GM19397 (cell line): Measurements from ENCODE around the gene FRMD5.

Experiments used
- ATAC-seq: cut with Tn5 transposase; IDR thresholded peaks from one replicate; pipeline ENCODE4 v1.9.1; 2021; ENCODE audit warnings: mild to moderate bottlenecking, moderate library complexity; ENCODE audit not compliant: unreplicated experiment

FRMD5 gene

DNA sequence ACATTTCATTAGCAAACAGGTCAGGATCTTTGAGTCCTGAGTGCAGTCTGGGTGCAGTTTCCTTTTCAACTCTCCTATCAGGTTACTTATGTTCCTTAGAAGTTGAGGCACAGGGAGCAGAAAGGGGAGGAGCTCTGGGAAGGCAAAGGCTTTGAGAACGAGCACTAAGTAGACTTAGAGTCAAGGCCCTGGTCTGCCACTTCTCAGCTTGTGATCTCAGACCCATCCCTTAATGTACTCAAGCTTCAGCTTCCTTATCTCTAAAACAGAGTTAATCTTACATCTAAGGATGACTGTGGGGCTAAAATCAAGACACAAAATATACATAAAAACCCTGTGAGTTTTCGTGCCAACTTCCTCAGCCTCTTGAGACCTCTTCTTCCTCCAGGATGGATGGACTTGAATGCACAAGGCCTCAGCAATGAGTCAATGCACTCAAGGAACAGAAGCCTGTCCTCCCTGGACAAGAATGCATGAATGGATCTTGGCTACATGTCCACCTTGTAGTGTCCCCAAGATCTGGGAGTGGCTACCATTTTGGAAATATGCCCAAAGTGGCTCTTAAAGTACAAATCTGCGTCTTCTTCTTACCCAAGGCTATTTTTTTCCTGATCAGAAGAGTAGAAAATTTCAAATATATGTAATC is 263.2 kb downstream of the FRMD5 start:
- ATAC-seq = no peak

DNA sequence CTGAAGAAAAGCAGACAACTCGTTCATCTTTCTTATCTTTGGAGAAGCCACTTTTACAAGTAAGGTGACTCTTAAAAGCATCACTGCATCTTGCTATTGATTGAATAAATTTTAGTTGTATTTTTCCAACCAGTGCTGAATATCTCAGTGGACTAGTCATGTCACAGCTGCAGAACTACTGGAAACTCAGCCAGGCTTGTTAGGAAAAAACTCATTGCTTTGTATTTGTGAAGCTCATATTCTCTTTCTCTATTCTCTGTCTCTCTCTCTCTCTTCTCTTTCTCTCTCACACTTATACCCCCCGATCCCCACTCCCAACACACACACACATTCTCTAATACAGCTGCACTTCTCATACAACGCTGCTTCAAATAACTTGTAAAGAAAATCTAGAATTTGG is 264.0 kb downstream of the FRMD5 start:
- ATAC-seq = no peak

DNA sequence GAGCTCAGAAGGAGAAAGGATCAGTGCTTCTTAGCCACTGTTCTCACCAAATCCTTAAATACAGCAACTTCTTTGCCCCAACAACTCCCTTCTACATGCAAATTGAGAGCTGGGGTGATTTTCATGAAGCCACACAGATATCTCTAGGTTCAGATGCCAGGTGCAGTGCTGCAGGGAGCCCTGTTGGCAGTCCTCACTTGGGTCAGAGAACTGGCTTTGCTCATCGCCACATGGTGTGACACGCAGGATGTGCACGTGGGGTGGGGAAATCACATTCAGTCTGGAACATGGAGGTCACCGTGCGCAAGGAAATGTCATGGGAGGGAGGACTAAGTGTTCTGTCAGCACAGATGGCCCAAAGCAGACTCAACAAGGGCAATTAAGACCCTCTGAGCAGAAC is 264.5 kb downstream of the FRMD5 start:
- ATAC-seq = no peak

DNA sequence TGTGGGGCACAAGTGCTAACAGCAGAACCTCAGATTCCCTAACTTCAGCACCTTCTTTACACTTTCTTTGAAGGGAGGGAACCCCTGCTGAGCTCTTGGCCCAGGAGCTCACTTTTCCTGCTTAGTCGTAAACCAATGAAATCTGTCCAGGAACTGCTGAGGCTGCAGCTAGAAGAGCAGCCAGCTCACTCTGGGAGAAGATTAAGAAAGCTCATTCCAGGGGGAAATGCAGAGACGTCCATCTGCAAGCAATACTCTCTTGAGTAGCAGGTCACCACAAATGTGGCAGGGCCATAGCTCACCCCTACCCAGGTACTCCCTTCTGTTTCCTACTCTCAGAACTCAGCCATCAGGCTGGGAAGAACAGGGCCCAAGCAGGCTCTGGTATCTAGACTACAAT is 265.0 kb downstream of the FRMD5 start:
- ATAC-seq = no peak

DNA sequence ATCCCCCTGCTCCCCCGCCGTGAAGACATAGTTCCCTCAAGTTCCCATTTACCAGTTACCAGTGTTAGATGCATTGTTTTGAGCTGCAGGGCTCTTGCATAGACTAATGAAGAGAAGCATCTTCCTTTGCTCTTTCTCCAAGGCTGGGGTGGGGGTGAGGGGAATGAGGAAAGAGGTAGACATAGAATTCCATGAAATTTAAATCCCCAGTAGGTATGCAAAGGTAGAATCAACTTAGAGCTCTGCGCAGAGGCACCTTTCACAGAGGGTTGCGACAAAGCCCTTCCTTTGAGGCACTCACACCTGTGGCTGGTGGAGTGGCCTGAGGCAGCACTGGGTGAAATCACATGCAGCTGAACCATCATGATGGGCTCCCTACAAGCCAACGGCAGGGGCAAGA is 266.9 kb downstream of the FRMD5 start:
- no peak for ATAC-seq

DNA sequence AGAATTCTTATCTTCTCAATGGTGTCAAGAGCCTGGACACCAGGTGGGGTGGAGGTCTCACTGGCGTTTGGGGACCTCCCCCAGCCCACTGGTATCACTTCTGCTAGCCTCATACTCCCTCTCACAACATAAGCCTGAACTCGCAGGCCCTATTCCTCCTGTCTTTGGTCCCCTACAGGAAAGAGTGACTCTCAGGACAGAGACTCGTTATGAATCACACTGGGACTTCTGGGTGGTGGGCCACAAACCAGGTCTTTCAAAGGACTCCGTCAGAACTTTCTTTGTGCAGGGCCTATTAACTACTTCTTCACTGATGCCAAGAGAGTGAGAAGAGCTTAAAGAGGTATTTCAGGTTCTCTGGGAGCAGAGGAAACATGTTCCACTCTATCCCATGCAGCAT is 267.9 kb downstream of the FRMD5 start:
- ATAC-seq = no peak

DNA sequence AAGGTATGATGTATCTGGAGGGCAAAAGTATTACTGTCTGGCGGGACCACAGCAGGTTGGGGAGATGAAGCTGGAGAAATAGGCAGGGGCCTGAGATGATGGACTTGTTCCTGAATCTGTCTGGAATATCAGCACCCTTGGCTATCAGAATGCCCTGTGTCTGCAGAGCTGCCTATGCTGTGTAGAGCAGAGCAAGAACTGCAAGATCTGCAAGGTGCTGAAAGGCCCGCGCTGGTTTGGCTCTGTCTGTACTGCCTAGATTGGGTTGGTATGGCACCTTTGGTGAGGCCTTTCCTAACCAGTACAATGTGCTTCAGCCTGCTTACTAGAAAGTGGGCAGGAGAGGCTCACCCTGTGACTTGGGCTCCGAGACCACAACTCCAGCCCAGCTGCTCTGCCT is 271.5 kb downstream of the FRMD5 start:
- ATAC-seq = no peak

DNA sequence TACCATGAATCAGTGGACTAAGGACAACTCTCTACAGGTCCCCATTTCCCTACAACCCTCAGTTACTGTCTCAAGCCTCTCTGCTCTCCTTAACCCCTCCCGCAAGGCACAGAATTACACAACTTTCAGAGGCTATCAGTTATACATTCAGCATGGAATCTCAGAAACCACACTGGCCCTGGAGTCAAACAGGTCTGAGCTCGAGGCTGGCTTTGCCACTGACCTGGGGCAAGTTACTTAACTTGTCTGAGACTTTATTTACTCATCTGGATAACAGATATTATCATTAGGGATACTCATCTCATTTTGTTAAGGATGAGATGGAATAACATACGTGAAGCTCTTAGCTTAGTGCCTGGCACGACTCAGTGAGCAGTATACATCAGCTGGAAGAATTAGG is 273.1 kb downstream of the FRMD5 start:
- ATAC-seq = no peak

DNA sequence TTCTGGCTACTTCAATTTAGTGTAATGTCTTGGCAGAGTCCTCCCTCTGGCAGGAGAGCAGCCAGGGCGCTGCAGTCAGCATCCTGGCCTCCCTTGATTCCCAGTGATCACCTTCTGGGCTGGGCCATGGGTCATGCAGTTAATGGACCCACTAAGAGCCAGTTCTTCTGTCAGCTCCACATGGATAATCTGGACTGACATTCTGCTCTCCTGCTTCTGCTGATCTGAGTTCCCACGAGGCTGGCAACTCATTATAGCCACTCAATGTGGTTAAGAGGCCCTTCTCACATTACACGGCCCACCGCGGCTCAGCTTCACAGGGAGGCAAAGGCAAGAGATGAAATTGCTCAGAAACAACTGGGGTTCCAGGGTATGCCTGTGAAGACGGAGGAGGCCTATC is 274.3 kb downstream of the FRMD5 start:
- ATAC-seq = no peak

DNA sequence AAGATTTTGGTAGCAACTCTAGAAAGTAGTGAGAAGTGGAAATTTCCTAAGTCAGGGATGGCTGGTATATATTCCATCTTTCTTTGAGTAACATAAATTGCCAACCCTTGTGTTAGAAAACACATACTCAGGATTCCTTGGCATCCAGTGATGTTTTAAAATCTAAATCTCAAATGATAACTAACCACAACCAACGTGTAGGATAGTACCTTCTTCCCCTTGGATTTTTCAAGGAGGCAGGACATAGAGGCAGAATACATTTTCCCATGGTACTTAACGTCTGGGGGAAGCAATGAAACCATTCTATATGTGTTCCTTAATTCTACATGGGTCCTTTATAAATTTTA is 274.8 kb downstream of the FRMD5 start:
- ATAC-seq = no peak

DNA sequence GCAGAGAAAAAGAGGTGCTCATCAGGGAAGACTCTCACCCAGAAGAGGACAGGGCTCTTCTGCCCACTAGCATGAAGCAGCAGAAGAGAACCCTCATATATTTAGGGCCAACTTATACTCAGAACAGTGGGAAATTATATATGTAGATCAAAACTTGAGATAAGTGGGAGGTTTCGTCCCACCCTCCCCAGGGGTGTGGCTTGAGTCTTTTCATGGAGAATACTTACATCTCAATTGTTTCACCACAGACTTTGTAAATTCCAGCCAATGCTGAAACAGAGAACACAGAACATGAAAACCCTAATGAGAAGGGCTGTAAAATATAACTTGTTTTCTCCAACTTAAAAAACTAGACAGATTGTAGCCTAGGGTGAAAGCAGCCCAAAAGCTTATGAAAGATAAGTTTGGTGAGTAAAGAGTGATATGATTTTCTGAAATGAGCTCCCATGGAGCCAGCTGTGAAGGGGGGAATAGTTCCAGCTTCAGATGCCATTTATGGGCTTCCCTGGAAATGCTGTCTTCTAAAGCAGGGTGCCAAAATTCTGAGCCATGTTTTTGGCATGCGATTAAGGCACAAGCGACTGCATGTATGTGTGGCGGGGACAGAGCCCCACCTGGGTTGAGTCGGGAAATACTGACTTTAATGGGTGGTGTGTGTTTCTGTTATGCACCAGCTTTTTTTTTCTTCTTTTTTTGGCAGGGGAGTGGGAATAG is 275.4 kb downstream of the FRMD5 start:
- no peak for ATAC-seq

DNA sequence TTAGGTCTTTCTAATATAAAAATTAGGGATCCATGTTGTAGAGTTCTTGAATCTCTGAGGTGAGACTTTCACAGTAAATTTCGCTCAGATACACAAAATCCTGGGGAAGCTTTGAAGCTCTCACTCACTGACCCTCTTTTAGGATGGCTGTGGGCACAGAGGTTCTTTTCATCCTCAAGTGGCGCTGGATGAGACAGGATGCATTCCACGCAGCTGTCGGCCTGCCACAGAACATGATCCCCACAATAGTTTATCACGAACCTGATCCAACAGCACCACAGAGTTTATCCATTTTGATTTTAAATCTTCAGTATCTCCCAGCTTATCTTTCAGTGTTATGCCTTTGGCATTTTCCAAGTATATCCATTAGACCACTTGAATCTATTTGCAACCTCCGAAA is 276.4 kb downstream of the FRMD5 start:
- no peak for ATAC-seq

DNA sequence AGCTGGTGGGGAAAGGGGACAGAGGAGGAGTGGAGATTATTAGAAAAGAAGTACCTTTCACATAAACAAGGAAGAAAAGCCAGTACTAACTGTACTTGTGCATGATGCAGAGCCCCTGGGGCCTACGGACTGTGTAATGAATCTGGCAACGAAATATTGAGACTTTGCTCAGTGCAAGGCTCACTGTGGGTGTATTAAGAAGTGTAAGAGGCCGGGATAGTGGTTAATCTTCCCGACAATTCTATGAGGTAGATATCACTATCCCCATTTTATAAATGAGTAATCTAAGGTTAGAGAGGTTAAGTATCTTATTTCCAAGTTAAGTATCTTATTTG is 278.8 kb downstream of the FRMD5 start:
- ATAC-seq = no peak

DNA sequence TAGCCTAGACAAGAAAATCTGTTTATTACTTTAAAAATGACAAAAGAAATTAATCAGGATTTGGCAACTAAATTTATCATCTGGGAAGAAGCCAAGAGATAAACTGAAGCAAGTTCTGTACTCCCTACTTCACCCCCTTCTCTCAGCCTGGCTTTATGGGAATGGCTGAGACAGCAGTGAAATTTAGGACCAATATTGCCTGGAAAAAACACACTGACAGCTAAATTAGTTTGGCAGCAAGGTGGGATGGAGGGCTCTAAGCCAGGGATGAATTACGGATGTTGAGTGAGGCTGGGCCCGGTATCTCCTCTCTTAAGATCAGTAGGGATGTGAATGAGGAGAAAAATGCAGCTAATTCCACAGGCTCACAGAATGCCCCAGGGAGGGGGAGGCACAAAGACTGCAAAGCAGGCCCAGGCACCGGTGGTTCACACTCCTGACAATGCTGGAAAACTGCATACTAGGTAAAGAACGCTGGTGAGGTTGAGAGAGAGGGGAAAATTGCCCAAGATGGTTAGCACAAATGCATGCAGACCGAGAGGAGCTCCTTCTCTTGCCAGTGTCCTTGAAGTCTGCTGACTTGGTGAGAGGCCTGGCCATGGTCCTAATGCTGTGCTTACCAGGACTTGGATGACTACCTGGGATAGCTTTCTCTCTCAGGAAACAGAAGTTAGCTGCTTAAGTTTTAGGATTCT is 279.3 kb downstream of the FRMD5 start:
- ATAC-seq = no peak

DNA sequence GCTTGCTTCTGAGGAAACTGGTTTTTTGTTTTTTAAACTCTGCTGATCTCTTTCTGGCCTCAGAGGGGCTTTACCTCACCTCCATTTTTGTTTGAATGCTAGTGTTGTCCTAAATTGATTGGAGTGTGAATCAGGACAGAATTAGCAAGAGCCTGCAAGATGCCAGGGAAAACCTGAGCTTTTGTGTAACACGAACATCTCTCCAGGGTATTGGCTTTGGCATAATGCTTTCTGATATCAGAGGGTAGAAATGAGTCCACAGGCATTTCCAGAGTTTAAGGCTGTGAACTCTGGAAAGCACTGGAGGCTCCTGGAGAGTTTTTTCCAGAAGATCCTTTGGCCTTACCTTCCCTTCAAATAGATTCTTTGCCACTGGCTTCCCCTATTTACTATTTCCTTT is 281.1 kb downstream of the FRMD5 start:
- ATAC-seq = no peak

DNA sequence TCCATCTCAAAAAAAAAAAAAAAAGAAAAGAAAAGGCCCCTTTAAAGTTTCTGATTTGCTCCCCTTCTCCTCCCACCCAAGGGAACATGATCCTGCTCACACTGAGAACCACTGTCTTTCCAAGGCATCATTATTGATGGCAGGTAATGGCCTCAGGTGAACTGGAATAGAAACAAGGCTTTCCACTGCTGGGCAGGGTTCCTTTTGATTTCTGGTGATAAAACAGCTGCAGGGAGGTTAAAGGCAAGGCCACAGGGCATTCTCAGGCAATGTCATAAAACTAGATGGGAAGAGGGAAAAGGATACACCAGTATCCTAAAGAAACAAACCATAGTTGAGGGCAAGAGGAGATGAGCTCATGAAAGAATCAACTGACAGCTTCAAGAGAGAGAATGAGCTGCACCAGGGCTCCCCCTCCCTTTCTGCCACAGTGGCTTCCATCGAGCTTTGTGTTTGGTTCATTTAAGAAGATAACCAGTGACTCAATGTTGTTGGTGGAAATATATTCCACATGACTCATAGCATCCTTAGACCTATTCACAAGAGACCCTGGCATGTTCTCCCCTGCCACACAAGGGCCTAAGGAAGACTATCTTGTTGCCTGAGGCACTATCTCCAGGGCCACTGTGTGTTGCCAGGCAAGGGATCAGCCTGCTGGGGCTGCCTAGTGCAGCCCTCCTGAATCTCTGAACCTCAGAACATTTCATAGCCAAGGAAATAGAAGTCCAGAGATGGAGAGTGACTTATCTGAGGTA is 281.9 kb downstream of the FRMD5 start:
- no peak for ATAC-seq

DNA sequence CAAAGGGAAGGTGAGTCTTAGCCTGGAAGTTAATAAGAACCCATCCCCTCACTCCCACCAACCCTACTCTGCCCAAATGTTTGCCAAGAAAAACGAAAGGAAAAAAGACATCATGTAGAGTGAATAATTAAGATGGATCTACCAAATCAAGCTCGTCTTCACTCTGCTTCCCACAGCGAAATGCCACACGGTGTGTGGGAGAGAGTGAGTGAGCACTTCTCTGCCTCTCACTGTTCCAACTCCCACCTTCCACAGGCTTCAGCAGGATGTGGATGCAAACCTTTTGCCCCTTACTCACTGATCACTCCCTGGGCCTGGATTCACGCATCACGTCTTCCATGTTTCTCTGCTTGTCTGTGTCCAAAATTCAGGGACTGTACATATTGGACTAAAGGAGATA is 282.9 kb downstream of the FRMD5 start:
- ATAC-seq = no peak

DNA sequence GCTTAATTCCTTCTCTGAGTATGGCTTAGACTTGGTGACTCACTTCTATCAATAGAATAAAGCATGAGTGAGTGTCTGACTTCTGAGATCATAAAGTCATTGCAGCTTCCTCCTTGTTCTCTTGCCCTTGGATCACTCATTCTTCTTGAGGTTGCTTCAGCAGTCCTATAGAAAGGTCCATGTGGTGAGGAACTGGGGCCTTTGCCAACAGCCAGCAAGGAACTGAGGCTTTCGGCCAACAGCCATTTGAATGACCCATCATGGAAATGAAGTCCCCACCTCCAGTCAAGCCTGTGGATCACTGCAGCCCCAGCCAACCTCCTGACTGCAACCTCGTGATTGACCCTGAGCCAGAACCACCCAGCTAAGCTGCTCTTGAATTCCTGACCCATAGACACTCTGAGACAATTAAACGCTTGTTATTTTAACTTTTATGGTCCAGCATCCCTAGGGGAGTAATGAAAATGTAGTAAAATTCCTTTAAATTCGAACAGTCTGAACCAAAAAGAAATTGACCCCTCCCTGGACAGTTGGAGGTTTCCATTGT is 283.8 kb downstream of the FRMD5 start:
- ATAC-seq = no peak

DNA sequence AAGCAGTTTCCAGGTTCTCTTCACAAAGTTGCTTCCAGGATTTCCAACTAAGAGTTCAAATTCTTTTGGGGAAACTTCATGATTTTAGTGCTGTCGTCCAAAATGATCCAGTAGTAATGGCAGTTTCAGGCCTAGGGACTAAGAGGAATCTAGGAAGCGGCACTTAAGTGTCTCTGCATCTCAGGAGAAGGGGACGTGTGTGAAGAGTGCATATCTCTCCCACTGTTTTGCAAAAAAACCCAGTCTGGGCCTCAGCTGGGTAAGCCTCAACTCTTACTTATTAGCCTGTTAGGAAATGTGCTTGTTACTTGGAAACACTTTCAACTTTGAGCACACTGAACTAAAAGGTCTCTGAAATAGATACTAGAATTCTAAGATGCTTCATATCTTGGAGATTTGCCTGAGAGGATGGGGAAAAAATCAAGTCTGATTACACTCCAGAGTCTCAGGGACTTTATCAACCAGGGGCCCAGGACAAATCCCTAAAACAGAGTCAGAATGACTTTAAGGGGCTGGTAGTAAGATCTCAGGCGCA is 286.5 kb downstream of the FRMD5 start:
- ATAC-seq = no peak

DNA sequence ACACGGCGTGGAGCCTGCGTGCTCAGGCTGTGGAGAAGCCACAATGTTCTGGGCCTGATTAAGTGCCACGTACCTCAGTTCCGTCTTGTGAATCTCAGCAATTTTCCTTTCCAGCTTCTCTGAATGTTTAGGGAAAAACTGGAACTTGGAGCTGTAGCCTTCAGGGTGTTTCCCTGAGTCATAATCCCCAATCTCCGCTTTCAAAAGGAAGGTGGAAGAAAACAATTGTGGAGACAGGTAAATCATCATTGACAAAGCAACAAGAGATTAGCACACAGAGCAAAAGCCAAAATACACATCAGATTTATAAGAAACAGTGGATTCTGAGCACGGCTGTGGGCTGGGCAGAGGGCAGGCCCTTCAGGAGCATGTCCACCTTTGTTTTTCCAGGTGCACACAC is 289.3 kb downstream of the FRMD5 start:
- ATAC-seq = no peak

DNA sequence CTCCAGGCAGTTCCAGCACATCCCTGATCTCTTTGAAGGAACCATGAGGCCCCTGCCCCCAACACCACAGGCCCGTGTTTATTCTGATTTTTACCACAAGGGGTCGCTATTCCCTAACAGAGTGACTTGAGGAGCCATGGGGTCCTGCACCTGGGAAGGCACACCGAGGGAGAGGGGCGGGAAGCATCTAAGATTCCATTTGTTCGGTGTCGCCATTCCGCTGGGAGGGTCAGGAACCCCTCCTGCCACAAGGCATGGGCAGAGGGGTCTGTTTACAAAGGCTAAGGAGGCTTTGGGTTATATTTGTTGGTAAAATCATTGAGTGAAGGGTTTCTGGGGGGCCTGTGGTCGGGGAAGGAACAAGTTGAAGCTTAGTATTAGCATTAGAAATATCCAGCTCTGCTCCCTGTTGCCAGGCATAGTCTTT is 291.2 kb downstream of the FRMD5 start:
- no peak for ATAC-seq
